ENCODE data around the gene LEFTY1.

- TF ChIP-seq CTCF (IDR thresholded peaks at IDR 0.05) (no peak), ZFX (IDR thresholded peaks at IDR 0.05; ENCODE audit: borderline replicate concordance) (no peak)
Observed at GRCh38 chr1:225886159-225887029, 2.6 kb downstream of the LEFTY1 start.
